HG03064 (cell line): ENCODE measurements around the gene IRS1.

Source experiments
- ATAC-seq: cut with Tn5 transposase; IDR thresholded peaks from one replicate; pipeline ENCODE4 v1.9.1; 2021; ENCODE audit warnings: low read depth; ENCODE audit not compliant: unreplicated experiment

The IRS1 gene

DNA sequence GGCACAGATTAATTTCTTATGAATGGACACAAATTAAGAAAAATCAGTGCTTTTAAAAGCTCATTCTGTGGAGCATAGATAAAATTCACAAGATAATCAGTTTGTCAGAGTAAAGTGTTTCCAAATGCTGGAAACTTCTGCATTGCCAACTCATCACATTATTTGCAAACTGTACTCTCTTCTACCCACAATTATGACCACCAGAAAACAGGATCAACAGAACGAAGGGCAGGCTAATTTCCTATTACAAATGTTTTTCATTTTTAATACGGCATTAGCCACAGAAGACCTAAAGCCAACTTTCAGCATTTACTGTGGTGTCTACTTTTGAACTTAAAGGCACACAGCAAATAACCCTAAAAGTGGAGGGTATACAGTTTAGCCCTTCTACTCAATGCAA, 6.0 kb downstream of the IRS1 start:
- no peak for ATAC-seq

DNA sequence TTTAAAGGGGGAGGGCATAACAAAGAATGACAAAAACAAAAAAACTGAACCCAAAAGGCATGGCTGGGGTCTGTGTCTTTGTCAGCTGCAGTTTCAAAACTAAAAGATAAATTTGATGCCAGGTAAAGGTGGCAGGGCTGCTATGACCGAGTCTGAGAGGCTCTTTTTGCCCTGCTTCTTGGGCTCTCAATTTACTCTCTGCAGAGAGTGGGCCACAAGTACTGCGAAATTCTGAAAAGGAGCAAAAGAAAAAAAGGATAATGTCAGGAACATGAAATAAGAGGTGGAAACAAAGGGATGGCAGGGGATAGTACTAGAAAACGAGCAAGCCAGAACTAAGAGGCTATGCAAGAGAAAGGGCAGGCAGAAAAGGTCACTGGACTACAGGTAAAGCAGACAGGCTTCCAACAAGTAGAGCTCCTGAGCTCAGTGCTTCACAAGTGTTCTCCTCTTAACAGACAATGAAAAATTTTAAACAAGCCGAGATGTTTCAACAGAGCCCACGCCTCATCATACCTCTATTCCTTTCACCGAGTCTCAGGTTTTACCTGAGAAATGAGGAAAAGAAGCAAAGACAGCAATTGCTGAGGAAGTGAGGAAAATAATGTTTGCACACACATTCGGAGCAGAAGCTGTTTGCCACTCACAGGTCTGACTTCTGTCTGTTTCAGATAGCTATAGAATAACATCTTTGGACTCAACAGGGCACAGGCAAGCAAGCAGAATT, 7.3 kb downstream of the IRS1 start:
- no peak for ATAC-seq

DNA sequence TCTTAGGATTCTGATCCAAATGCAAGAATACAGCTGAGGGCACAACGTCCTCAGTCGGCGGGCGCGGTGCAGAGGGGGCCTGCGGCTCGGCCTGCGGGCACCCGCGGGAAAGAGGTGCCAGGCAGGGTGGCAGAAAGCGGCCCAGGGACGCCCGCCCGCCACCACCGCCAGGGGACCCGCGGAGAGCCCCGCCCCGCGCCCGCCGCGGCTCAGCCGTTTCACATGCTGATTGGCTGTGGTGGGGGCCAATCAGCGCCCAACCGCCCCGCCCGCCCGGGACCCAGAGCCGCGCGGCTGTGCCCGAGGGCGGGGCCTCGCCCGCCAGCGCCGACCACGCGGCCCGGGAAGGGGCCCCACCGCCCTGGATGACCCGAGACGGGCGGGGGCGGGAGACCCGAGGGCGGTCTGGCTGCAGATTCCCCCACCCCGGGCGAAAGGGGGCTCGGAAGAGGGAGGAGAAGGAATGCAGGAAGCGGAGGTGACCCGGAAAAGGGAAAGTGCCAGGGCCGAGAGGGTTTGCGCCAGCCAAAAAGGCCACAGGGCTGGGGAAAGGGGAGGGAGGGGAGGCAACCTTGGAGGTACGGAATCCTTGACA, 8.0 kb downstream of the IRS1 start:
- peak; percentile 98 for ATAC-seq

DNA sequence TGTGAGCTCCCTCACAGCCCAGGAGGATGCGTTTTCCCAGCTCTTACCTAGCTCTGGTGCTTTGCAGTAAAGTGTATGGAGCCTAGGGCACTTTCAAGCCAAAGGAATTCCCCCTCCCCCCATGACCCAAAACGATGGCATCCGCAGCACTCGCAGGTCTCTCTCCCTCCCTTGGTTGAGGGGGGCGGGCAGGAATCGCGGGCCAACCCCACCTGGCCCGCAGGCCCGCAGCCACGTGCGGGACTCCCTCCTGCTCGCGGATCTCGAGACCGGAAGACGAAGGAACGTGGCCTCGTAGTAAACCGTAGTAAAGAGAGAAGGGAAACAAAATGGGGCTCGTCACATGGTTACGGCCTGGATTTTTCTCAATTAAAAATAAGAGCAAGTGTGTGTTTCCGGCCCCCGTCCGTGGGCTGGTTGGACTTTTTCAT, 8.5 kb downstream of the IRS1 start:
- ATAC-seq: peak; percentile 56

- ATAC-seq: no peak
These were observed 9.2 kb downstream of the IRS1 start for GRCh38 chr2:226790431-226790830.

DNA sequence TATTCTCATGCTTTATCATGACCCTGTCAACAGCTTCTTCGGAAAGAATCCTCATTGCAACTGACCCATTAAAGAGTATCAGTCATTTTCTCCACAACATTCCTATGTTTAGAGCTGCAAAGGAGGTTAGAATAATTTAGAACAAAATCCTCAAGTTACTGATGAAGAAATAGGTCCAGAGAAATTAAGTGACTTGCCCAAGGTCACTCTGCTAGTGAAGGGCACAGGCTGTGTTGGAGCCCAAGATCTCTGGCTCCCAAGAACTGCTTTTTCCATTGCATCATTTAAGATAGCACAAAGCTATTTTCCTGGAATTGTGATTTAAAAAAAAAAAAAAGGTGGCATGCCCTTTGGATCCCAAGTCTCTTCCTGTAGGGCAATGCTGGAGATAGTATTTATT, 9.6 kb downstream of the IRS1 start:
- no peak for ATAC-seq

- ATAC-seq: no peak
These were observed 10.6 kb downstream of the IRS1 start for GRCh38 chr2:226788881-226789490.

GRCh38 chr2:226788064-226788463, 11.6 kb downstream of the IRS1 start:
- no peak for ATAC-seq

- ATAC-seq: no peak
These were observed 15.7 kb downstream of the IRS1 start for GRCh38 chr2:226783885-226784284.

- no peak for ATAC-seq
These were observed 17.4 kb downstream of the IRS1 start for GRCh38 chr2:226782092-226782713.

- ATAC-seq: no peak
These were observed 19.2 kb downstream of the IRS1 start for GRCh38 chr2:226780431-226780830.

GRCh38 chr2:226777611-226778010, 22.0 kb downstream of the IRS1 start:
- ATAC-seq: no peak

DNA sequence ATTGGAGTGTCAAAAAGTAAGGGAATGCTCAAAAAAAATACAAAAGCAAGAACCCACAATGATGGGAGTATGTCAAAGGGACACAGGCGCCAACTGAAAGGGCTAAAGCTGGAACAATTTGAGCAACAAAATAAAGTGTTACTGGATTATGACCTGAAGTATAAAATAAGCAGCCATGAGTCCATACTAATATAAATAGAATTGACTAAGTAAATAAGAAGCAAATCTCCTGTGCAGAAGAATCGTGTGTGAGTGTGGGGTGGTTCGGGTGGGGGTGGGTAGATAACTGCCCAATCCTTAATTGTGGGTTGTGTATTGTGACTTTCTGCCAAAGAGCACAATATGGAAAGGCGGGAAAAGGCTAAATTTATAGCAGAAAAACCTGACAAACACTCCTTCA, 23.5 kb downstream of the IRS1 start:
- no peak for ATAC-seq

- ATAC-seq: no peak
These were observed 24.5 kb downstream of the IRS1 start for GRCh38 chr2:226775032-226775509.

DNA sequence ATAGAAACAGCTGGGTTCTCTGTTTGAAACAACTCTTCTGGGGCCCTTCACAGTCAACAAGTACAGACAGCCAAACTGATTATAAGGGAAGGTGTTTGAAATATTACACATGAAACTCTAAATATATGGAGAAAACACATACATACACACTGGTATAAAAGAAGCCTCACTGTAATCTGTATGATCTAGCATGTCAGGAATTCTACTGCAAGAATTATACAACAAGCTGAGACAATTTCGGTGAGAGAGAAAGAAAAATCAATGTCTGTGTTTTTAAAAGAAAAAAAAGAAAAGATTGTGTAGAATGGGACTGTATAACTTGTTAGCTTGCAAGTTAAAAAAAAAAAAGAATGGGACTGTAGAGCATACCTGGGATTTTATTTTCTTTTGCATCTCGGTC, 26.3 kb downstream of the IRS1 start:
- ATAC-seq: peak; percentile 31

- peak; percentile 97 for ATAC-seq
These were observed 27.0 kb downstream of the IRS1 start for GRCh38 chr2:226772389-226773179.

GRCh38 chr2:226771067-226771466, 28.6 kb downstream of the IRS1 start:
- ATAC-seq: no peak

- no peak for ATAC-seq
These were observed 32.4 kb downstream of the IRS1 start for GRCh38 chr2:226767056-226767813.

DNA sequence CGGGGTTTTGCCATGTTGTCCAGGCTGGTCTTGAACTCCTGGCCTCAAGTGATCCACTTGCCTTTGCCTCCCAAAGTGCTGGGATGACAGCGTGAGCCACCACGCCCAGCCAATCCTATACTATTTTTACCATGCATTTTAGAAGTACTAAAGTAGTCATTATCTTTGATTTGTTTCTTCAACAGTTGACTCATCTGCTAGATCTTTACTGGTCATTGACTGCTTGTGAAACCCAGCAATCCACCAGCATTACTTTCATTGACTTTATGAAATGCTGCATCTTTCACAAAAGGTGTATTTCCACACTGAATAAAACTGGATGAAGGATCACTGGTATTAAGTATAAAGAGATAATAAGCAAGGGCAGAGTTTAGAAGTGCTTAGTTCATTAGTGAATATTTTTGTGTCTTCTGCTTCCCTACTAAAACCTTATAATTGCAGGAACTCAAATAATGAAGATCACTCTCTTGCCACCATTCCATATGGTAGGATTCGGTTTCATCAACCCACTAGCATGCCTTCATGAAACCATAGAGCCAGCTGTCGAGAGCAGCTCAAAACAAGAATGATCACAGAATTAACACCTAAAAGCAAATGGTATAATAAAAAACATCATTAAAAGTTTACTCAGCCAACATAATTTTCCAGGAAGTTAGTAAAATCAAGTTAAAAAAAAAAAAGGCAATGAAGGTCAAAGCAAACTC, 33.1 kb downstream of the IRS1 start:
- no peak for ATAC-seq
